ENCODE data around the gene TMPRSS6. TPM values are rescaled to one million over a fixed set of nuclear protein-coding genes. Genes with fewer than 3 reads are reported as not detected.

Gene TMPRSS6
- total and polyA plus RNA-seq, 11 donors = 0.91 TPM; not detected in 10

- H3K4me3 ChIP-seq = no peak overlapping the region
- intact Hi-C loops (cut with DNase I) = no loop called here
- H3K36me3 ChIP-seq = peaks cover 0 to 61% (median 19%) of the 10 kb centered on the region in 9 donors
- WGBS, 4 donors = 88 to 93% (median 92%) methylated on average over 12 of the region's 12 CpGs
- TF ChIP-seq POLR2A (IDR thresholded peaks at IDR 0.05) = no peak
- H3K4me1 ChIP-seq = peaks cover 0 to 11% (median 9%) of the 10 kb centered on the region in 12 donors
- no peaks in the 10 kb centered on the region for H3K9me3 ChIP-seq
- ATAC-seq (no peak), DNase-seq (no peak)
- no peak overlapping the region for H3K27ac ChIP-seq
- H3K27me3 ChIP-seq = no peaks in the 10 kb centered on the region
These were observed 51.6 kb downstream of the TMPRSS6 start for GRCh38 chr22:37057796-37058510.

- Histone ChIP-seq H3K4me1 (peaks cover 0 to 19% (median 16%) of the 10 kb centered on the region in 12 donors), H3K27ac (no peak overlapping the region), H3K27me3 (no peaks in the 10 kb centered on the region), H3K9me3 (no peaks in the 10 kb centered on the region), H3K36me3 (peaks cover 0 to 61% (median 19%) of the 10 kb centered on the region in 9 donors), H3K4me3 (no peak overlapping the region)
- WGBS, 4 donors = 84 to 97% (median 85%) methylated on average over 6 to 9 of the region's 9 CpGs
- DNase-seq = peak in 1 of 5 donors; percentile 21
- intact Hi-C loops (cut with DNase I) = no loop called here
- ATAC-seq = no peak
- TF ChIP-seq CTCF (IDR thresholded peaks at IDR 0.05) (no peak), POLR2A (IDR thresholded peaks at IDR 0.05) (no peak)
These were observed 52.3 kb downstream of the TMPRSS6 start for GRCh38 chr22:37057226-37057625.

- intact Hi-C loops (cut with DNase I) = no loop called here
- Histone ChIP-seq H3K4me3 (no peak overlapping the region), H3K27me3 (no peaks in the 10 kb centered on the region), H3K36me3 (peaks cover 0 to 61% (median 19%) of the 10 kb centered on the region in 9 donors), H3K27ac (no peak overlapping the region), H3K4me1 (peaks cover 0 to 28% (median 20%) of the 10 kb centered on the region in 12 donors), H3K9me3 (no peaks in the 10 kb centered on the region)
- 93 to 97% (median 96%) methylated on average over 13 of the region's 13 CpGs for WGBS, 4 donors
- DNase-seq = peak in 1 of 5 donors; percentile 26
- TF ChIP-seq POLR2A (IDR thresholded peaks at IDR 0.05) (no peak), CTCF (IDR thresholded peaks at IDR 0.05) (no peak)
- ATAC-seq = no peak
These were observed 53.3 kb downstream of the TMPRSS6 start for GRCh38 chr22:37056246-37056645.

- Histone ChIP-seq H3K27me3 (no peaks in the 10 kb centered on the region), H3K36me3 (peaks cover 0 to 53% (median 19%) of the 10 kb centered on the region in 9 donors), H3K4me3 (no peak overlapping the region), H3K4me1 (peaks cover 0 to 32% (median 21%) of the 10 kb centered on the region in 12 donors), H3K9me3 (no peaks in the 10 kb centered on the region), H3K27ac (no peak overlapping the region)
- WGBS, 4 donors = 94 to 97% (median 96%) methylated on average over 15 to 20 of the region's 20 CpGs
- TF ChIP-seq POLR2A (IDR thresholded peaks at IDR 0.05) (no peak), CTCF (IDR thresholded peaks at IDR 0.05) (no peak)
- DNase-seq (peak in 1 of 5 donors; percentile 11), ATAC-seq (no peak)
- intact Hi-C loops (cut with DNase I) = no loop called here
These were observed 54.7 kb downstream of the TMPRSS6 start for GRCh38 chr22:37054600-37055365.

Data from heart left ventricle (tissue), 16 donors.